Myocyte (in vitro differentiated cells): ENCODE data around the gene ARMH4. TPM values are rescaled to one million over a fixed set of nuclear protein-coding genes. Genes with fewer than 3 reads are reported as not detected.
"Not testable (repeated sequence)": the region's sequence is repeated elsewhere in the genome, so short reads cannot be mapped to it uniquely, and the experiment has no call there.

Experiments used
- DNase-seq: peaks from one replicate; pipeline ENCODE4 v3.0.0-alpha.2; 2012; ENCODE audit warnings: low read depth
- total RNA-seq: library from RNA; depleted of rRNA; stranded (reverse); fragments of >200 nt; gene quantifications from 2 replicates; pipeline ENCODE4 v1.2.3, GENCODE V29; 2014

ARMH4 gene
- total RNA-seq, 1 donor from 2014 or later = 1.4 TPM

DNA sequence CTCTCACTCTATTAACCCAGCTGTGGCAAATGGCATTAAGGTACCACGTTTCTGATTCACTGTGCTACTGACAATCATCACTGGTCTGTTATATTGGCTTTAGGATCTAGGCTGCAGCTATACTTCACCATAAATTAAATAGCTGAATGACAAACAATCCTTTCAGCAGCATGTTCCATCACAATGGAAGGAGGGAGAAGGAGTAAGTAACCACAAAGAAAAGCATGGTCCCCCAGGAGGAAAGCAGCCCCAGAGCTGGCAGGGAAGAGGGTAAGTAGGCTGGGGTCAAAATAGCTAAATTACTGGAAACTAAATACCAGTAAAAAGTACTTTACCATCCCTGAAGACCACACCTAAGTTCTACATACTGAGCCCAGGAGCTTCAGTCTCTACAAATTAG is 2.8 kb downstream of the ARMH4 start:
- no peak for DNase-seq

DNA sequence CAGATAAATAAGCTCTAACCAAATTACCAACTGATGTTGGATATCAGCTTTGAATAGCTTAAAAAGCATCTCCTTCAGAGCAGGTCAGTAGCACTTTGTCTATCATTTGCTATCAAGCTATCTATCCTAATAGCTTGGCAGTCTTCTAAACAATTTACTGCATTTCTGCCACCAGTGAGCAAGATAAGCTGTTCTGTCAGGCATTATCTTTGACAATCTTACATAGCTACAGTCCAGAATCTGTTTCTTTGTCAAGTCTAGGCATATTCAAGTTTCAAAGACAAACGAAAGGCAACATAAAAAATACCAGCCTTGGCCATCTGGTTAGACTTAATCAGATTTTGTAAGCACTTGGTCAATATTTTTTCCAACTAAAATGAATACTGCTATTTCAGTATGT is 5.6 kb downstream of the ARMH4 start:
- DNase-seq = no peak

DNA sequence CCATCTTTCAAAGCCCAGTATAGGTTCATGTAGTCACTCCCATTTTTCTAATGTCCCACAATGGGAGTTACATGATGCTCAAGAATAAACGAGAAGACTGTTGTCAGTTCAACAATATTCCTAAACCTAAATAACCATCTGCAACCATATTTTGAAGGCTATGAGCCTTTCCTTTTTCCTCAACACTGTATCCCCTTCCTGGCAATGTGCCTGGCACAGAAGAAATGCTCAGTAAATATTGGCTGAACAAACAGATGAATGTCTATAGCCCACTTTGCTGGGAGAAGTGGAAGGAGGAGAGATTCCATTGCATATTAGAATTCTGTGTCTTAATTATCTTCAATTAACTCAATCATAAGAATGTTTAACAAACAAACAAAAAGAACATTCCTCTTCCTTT is 6.1 kb downstream of the ARMH4 start:
- DNase-seq = no peak

DNA sequence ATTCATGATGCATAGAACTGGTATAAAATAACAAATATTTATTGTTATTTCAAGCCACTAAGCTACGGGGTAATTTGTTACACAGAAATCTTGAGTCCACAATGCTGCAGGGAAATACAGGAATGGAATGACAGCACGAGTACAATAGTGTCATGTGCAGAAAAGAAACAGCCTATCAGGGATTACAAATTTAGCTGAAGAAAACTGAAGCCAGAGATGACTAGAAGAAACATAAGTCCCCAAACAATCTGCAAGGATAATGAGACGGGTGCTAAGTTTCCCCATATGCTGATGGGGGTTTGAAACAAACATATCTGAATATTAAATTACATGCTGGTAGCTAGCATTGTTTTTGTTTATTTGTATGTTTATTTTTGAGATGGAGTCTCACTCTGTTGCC is 8.9 kb downstream of the ARMH4 start:
- no peak for DNase-seq

DNA sequence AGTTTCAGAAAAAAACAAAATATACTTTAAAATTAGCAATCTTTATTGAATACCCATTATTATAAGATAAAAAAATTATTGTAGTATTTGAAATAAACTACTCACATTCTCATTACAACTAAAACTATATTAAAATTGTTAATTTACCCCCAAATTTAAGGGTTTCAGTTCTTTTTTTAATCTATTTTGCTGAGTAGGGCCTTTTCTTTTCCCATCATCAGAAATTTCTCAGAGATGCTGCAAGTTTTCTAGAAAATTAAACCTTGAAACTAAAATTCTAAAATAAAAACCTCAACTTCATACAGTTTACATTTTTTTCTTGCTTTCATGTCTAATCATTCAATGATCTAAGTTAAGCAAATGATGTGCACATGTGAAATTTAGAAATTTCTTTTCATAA is 10.1 kb downstream of the ARMH4 start:
- no peak for DNase-seq

DNA sequence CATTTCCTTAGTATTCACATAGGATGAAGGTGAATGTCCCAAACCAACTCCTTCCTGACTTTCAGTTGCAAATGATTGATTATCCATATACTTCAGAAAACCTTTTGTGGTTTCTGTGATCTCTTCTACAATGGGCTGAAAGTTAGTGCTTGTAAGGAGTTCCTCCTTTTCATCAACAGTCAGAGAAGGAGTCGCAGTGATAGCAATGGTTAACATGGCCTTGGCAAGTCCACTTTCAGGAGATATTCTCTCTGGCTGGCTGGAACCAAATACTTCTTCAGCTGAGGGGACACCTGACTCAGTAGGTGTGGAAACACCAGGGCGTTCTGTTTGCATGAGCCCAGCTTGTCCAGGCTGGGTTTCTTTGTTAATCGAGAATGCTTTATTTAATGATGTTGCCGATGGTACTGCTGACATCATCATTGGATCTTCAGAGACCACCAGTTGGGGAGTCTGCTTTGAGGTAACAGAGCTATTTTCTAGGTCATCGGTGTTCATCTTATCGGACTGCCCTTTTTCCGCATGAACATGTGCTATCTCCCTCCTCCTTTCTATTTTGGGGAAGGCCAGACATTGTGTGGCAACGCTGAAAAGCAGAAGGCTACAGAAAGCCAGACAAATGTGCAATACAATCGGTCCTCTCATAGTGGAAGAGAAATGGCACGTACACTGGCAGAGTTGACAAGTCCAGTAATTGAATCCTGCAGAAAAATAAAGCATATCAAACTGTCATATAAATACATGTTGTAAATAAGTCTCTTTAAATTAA is 13.1 kb downstream of the ARMH4 start:
- DNase-seq = no peak

DNA sequence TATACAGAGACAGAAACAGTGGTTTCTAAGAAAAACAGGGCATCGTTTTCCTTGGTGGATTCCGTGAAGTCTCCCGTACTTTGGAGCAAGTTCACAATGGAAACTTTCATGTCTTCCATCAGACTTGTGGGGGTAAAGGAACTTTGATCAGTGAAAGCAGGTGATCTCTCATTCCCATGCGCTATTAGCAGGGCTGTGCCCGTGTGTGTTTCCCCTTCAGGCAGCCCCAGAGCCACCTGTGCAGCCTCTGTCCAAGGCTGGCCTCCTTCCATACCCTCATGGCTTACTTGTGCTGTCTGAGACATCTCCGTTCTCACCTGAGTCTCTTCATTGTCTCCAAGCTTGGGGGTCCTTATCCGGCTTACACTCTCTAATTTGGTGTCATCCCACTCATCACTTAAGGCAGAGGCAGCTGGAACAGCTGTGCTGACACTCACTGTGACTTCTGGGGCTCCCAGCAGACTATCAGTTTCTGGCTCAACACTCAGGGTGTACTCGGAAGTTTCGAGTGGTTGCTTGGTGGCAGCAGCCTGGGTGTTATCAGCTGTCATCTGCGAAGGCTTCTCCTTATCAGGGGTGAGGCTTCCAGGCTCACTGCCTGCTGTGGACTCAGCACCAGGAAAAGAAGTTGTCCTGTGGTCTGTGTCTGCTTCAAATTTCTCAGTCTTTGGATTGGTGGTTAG is 13.8 kb downstream of the ARMH4 start:
- no peak for DNase-seq

DNA sequence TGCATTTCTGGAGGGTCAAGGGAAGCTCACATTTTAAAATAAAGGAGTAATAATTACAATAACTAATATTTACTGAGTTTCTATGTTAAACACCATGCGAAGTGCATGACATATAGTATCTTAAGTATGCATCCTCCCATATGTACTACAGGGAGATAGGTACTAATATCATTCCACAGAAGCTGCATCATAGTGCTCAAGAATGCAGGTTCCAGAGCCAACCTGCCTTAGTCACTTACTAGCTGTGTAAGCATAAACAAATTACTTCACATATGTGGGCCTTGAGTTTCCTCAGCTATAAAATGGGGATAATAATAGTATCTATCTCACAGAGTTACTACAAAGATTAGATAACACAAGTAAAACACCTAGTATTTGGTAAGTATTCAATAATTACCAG is 18.3 kb downstream of the ARMH4 start:
- DNase-seq = no peak

DNA sequence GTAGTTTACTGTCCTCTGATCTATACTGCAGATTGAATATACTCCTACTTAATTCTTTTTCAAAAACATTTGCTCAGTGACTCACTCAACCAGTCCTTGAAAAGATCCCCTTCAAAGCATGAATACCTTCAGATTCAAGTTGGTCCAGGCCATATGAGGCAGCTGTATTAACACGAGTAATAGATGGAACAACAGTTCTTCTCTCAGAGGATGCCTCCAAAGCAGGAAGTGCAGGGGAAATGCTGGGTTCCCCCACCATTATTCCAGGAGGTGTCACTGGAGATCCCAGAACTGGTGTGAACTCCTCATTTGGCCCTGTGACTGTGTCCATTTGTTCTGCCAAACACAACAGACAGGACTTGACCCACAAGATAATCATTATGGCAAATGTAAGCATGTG is 20.6 kb downstream of the ARMH4 start:
- DNase-seq = peak; percentile 23

DNA sequence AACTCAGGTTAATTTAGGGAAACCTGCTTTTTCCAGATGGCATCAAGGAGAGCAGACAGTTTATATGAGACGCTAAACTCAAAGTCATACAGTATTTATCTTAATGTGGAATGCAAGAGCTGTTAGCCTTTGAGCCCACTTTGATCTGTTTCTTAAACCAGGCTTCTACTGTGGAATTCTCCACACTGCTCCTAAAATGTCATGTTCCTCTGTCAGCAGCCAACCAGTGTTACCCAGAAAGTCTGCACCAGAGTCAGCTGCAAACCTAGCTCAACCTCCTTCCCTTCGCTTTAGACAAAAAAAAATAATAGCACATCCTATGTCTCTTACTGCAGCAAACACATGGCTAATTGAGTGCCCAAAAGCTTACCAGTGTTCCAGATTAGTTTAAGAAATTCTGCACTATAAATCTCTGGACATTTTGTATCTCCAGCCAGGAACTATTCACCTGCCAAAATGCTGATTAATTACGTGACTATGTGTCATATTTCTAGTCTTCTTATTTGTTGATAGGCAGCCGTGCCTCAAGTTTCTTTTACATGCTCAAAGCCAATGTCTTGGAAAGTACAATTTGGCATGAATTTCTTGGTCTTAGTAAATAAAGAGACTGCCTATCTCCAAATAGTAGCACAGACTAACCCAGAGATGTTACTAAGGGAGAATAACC is 21.8 kb downstream of the ARMH4 start:
- no peak for DNase-seq

DNA sequence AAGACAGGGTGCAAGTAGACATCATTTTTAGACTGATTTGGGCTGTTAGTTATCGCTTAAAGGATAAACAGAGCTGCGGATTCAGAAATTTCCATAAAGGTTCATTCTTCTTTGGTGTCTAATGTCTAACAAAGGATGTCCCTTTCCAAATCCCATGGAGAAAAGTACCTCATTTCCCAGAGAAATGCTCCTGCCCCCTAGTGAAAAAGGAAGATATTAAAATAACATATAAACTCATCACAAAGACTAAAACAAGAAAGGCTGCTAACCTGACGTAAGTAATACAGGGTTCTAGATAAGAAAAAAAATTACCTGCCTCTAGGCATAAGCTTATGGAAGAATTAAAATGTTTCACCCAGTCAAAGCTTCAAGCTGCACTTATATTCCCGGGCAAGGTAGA is 22.8 kb downstream of the ARMH4 start:
- no peak for DNase-seq

DNA sequence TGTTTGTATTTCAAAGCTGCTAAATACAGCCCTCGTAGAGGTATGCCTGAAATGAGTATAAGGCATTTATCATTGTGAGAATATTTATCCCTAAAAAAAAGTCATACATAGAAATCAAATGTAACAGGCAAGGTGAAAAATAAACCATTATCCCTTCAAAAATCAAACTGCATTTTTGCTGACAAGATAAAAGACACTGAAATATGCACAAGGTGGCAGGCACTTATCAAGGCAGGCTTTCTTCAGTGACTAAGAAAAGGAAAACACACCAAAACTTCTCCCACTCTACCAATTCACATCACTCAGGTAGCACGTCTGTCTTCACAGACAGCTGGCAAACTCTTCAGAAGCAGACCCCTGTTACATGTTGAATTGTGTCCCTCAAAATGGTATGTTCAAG is 23.6 kb downstream of the ARMH4 start:
- no peak for DNase-seq

DNA sequence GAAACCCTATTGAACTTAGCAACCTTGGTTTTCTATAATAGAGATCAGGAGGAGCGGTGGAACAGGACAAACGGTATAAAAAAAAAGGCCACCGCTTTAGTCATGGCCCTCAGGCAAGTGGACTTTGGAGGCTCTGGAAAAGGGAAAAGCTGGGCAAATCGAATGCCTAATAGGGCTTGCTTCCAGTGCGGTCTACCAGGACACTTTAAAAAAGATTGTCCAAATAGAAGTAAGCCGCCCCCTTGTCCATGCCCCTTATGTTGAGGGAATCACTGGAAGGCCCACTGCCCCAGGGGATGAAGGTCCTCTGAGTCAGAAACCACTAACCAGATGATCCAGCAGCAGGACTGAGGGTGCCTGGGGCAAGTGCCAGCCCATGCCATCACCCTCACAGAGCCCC is 29.5 kb downstream of the ARMH4 start:
- DNase-seq = not testable (repeated sequence)

DNA sequence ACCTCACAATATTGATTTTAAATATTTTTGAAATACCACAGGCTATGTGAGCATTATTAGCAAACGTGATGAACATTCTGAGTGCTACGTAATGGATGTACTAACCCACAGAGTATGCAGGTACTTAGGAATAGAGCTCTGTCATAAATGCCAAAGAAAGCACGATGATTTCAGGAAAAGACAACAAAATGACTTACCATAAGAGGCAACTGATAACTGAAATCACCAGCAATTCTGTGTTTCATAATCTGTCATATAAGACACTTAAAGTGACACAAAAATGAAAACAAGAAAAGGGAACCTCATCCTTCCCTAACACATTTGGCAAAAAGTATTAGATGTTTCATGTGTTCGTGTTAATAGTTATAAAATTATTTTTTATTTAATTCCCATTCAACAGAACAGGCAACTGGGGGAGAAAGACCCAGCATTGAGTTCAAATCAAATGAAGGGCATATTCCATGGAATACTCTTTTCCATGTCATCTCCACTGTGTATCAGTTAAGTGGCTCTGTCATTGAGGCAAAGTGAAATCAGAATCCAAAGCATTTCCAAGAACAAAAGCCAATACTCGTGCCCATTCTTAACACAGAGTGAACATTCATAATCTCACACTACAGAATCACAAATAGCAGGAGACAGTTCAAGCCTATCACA is 30.4 kb downstream of the ARMH4 start:
- DNase-seq = no peak

DNA sequence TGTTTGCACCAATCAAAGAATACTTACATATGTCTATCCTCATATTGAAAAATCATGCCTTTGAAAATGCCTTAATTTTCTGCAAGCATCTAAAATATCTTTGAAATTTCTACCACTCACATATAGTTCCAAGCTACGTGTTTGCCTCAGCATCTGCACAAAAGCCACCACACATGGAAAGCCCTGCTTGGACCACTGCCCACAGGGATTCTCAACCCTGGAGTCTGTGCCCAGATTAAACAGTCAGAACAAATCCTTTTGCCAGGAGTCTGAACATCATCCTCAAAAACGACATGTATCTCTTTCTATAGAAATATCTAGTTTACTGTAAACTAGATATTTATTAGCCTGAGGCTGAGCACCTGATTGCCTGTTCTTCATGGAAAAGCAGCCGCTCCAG is 32.6 kb downstream of the ARMH4 start:
- DNase-seq = no peak

DNA sequence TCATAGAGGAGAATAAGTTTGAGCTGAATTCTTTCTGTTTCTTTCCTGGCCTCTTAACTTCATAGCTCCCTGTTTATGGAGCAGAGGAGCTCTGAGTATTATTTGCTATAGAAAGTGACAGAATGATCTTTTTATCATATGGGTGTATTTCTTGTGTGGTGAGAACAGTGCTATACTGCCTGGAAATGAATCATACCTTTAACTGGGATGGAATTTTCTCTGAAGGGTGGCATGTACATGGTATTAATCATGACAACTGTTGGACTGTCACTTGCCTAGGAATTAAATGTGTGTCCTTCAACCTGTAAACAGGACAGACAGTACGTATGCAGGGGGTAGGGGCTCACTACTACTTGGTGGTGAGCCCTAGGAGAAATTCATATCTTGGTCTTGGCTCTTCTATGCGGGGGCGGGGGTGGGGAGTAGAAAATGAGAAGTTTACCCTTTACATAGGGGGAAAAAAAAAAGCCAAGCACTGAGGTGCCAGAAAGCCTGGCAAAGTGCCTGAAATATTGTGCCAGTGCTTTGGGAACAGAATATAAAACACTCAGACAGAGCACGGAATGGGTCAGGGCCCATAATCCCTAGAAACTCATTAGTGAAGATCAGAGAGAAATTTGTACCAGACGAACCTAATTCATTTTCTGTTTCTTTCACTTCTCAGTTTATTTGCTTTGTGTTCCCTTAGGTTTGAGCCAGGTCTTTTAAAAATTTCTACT is 33.8 kb downstream of the ARMH4 start:
- no peak for DNase-seq

DNA sequence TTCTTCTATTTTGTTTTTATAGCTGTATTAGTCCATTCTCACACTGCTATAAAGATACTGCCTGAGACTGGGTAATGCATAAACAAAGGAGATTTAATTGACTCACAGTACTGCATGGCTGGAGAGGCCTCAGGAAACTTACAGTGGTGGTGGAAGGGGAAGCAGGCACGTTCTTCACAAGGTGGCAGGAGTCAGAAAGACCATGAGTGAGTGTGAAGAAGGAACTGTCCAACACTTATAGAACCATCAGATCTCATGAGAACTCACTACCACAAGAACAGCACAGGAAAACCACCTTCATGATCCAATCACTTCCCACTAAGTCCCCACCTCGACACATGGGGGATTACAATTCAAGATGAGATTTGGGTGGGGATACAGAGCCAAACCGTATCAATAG is 42.3 kb downstream of the ARMH4 start:
- DNase-seq = no peak

DNA sequence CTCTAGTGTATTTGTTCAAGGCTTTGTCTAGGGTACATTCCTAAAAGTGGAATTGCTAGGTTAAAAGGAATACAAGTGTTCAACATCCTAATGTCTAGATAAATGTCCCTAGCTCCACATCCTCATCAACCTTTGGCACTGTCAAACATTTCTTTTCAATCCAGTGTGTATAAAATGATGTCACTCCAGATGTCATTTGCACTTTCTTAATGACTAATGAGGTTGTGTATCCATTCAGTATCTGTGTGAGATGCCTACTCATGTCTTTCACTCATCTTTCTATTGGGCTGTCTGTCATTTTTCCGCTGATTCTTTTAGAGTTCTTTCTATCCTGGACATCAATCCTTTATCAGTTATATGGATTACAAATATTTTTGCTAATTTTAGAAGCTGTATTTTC is 43.3 kb downstream of the ARMH4 start:
- DNase-seq = no peak

DNA sequence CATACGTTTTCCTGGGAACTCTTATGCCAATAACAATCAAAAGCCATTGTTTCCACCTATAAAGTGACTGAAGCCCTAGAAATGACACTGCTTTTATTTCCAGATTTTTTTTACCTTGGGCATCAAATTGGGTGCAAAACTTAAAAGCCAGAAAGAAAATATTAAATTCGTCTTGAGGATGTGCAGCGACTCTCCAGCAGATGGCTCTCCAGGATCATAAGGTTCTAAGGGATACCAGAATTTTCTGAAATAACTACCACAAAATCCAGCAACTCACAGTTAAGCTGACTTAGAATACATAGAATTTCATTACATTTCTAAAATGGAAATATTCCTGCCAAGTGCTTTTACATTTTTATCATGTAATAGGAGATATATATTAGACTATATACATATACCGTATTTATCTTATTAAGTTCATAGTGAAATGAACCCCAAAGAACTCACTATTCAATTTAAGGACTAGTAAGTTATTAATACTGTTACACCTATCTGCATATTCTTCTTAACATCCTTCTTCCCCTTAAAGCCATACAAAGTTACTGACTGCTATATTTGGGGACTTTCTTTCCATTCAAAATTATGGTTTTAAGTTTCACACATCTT is 44.0 kb downstream of the ARMH4 start:
- peak; percentile 59 for DNase-seq

DNA sequence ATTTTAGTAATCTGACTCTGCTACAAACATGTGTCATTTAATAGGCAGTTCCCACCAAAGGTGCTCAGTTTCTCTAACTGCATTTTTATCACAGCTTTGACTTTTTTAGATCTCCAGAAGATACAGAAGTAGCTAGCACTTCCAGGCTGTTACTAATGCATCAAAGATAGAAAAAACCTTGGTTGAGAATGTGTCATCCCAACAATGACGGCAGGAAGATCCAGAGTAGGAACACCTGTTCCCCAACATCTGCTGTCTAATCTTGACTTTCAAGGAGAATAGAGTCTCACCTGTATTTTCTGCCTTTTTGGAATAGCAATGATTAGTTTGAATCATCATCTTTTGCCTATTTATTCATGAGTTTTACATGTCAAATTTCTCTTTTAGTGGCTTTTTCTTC is 45.0 kb downstream of the ARMH4 start:
- no peak for DNase-seq

DNA sequence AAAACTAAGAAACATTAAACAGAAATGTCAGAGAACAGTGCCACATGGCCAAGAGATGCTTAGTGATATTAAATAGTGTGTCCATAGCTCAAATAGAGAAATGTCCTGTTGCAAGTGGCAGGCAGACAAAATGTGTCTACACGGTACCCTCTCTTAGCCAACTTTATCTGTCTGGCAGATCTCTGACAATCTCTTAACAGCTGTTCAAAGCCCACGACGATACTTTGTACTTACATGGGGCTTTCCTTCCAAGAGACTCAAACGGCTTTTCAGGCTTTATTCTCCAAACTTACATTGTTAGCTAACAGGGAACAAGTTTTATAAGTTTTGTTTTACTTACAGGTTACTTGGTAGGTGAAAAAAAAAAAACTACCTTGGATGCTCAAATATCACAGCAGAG is 45.6 kb downstream of the ARMH4 start:
- DNase-seq = no peak
